ENCODE data around the gene HSPB7. TPM values are rescaled to one million over a fixed set of nuclear protein-coding genes. Genes with fewer than 3 reads are reported as not detected.

Gene HSPB7
- total RNA-seq, 3 donors from 2014 or later (not counting 1 experiment from before 2014, with no cell fraction given), result not detected

GRCh38 chr1:16015491-16015890 lies 2.4 kb downstream of the HSPB7 start:
- WGBS (ENCODE audit: insufficient coverage), result 94% methylated on average over 25 of the region's 25 CpGs
- Mint-ChIP-seq H3K9me3 (no peaks in the 10 kb centered on the region), H3K36me3 (no peaks in the 10 kb centered on the region), H3K27ac (peak overlapping the region in 1 of 2 donors; percentile 87), H3K4me3 (no peak overlapping the region), H3K4me1 (peaks cover 0 to 11% of the 10 kb centered on the region in 2 donors), H3K27me3 (ENCODE audit: low read depth in 2 of 2) (no peaks in the 10 kb centered on the region)
- DNase-seq (no peak), ATAC-seq (no peak)
- intact Hi-C loops (cut with micrococcal nuclease), result no loop called here
- H3K27ac ChIP-seq (ENCODE audit: low read length), result no peak overlapping the region
- no peaks in the 10 kb centered on the region for H3K27me3 ChIP-seq (ENCODE audit: control insufficient read depth, insufficient read depth, low read length)
- H3K9me3 ChIP-seq (ENCODE audit: control insufficient read depth, insufficient read depth, low read length), result no peaks in the 10 kb centered on the region
- no peaks in the 10 kb centered on the region for H3K36me3 ChIP-seq (ENCODE audit: control insufficient read depth, insufficient read depth, low read length)
- no peak for TF ChIP-seq CTCF (IDR thresholded peaks at IDR 0.05)
- peaks cover 16% of the 10 kb centered on the region for H3K4me1 ChIP-seq (ENCODE audit: control insufficient read depth, insufficient read depth, low read length)
- H3K4me3 ChIP-seq (ENCODE audit: low read length), result no peak overlapping the region

- H3K4me3 Mint-ChIP-seq, result peak overlapping the region; percentile 21
- no peak overlapping the region for H3K4me3 ChIP-seq (ENCODE audit: low read length)
- H3K36me3 Mint-ChIP-seq, result no peaks in the 10 kb centered on the region
- WGBS (ENCODE audit: insufficient coverage), result 64% methylated on average over 17 of the region's 17 CpGs
- no peaks in the 10 kb centered on the region for H3K27me3 Mint-ChIP-seq (ENCODE audit: low read depth in 2 of 2)
- DNase-seq, result no peak
- H3K9me3 ChIP-seq (ENCODE audit: control insufficient read depth, insufficient read depth, low read length), result no peaks in the 10 kb centered on the region
- ATAC-seq, result no peak
- peaks cover 16% of the 10 kb centered on the region for H3K4me1 ChIP-seq (ENCODE audit: control insufficient read depth, insufficient read depth, low read length)
- H3K36me3 ChIP-seq (ENCODE audit: control insufficient read depth, insufficient read depth, low read length), result no peaks in the 10 kb centered on the region
- no peak for TF ChIP-seq CTCF (IDR thresholded peaks at IDR 0.05)
- H3K27ac ChIP-seq (ENCODE audit: low read length), result no peak overlapping the region
- no peaks in the 10 kb centered on the region for H3K9me3 Mint-ChIP-seq
- H3K27ac Mint-ChIP-seq, result peak overlapping the region; percentile 26 to 87
- H3K4me1 Mint-ChIP-seq, result peaks cover 0 to 11% of the 10 kb centered on the region in 2 donors
- intact Hi-C loops (cut with micrococcal nuclease), result no loop called here
- H3K27me3 ChIP-seq (ENCODE audit: control insufficient read depth, insufficient read depth, low read length), result no peaks in the 10 kb centered on the region
Observed at GRCh38 chr1:16014509-16015482, 3.0 kb downstream of the HSPB7 start.

GRCh38 chr1:16013908-16014258 lies 4.0 kb downstream of the HSPB7 start:
- H3K4me1 Mint-ChIP-seq, result peaks cover 0 to 11% of the 10 kb centered on the region in 2 donors
- H3K27me3 Mint-ChIP-seq (ENCODE audit: low read depth in 2 of 2), result no peaks in the 10 kb centered on the region
- Histone ChIP-seq H3K9me3 (ENCODE audit: control insufficient read depth, insufficient read depth, low read length) (no peaks in the 10 kb centered on the region), H3K4me1 (ENCODE audit: control insufficient read depth, insufficient read depth, low read length) (peaks cover 16% of the 10 kb centered on the region), H3K27me3 (ENCODE audit: control insufficient read depth, insufficient read depth, low read length) (no peaks in the 10 kb centered on the region), H3K27ac (ENCODE audit: low read length) (no peak overlapping the region), H3K4me3 (ENCODE audit: low read length) (no peak overlapping the region), H3K36me3 (ENCODE audit: control insufficient read depth, insufficient read depth, low read length) (no peaks in the 10 kb centered on the region)
- ATAC-seq (no peak), DNase-seq (no peak)
- peak overlapping the region; percentile 26 to 87 for H3K27ac Mint-ChIP-seq
- intact Hi-C loops (cut with micrococcal nuclease), result no loop called here
- no peak for TF ChIP-seq CTCF (IDR thresholded peaks at IDR 0.05)
- H3K9me3 Mint-ChIP-seq, result no peaks in the 10 kb centered on the region
- H3K4me3 Mint-ChIP-seq, result peak overlapping the region; percentile 25
- WGBS (ENCODE audit: insufficient coverage), result no CpG with 5 or more reads among the region's 4 CpGs
- no peaks in the 10 kb centered on the region for H3K36me3 Mint-ChIP-seq
